Fibroblast of skin of right biceps (primary cell): Measurements from ENCODE around the gene SIMC1.
"Not testable (repeated sequence)": the region's sequence is repeated elsewhere in the genome, so short reads cannot be mapped to it uniquely, and the experiment has no call there.

Experiments used
- DNase-seq: peaks from one replicate; pipeline ENCODE4 v3.0.0-alpha.2; 2013

Gene SIMC1

GRCh38 chr5:176237971-176238644, at the start of gene SIMC1:
Gene SIMC1 (plus strand): TSS chr5:176238424. CDS start chr5:176238509, 85 bp downstream.
- DNase-seq: peak; percentile 14

GRCh38 chr5:176188506-176189193, 49.6 kb upstream of the SIMC1 start:
- no peak for DNase-seq

- no peak for DNase-seq
These were observed 48.4 kb upstream of the SIMC1 start for GRCh38 chr5:176189857-176190256.

GRCh38 chr5:176190886-176191755, 47.1 kb upstream of the SIMC1 start:
- no peak for DNase-seq

GRCh38 chr5:176192094-176192721, 46.0 kb upstream of the SIMC1 start:
- no peak for DNase-seq

GRCh38 chr5:176192722-176193117, 45.5 kb upstream of the SIMC1 start:
- not testable (repeated sequence) for DNase-seq

- not testable (repeated sequence) for DNase-seq
These were observed 44.6 kb upstream of the SIMC1 start for GRCh38 chr5:176193636-176194035.

- not testable (repeated sequence) for DNase-seq
These were observed 43.8 kb upstream of the SIMC1 start for GRCh38 chr5:176194238-176195083.

GRCh38 chr5:176195084-176195413, 43.2 kb upstream of the SIMC1 start:
- DNase-seq: not testable (repeated sequence)

- DNase-seq: not testable (repeated sequence)
These were observed 42.6 kb upstream of the SIMC1 start for GRCh38 chr5:176195487-176196207.

- not testable (repeated sequence) for DNase-seq
These were observed 41.4 kb upstream of the SIMC1 start for GRCh38 chr5:176196781-176197180.

- DNase-seq: not testable (repeated sequence)
These were observed 40.9 kb upstream of the SIMC1 start for GRCh38 chr5:176197234-176197858.

- DNase-seq: not testable (repeated sequence)
These were observed 39.9 kb upstream of the SIMC1 start for GRCh38 chr5:176198299-176198698.

GRCh38 chr5:176198991-176199733, 39.1 kb upstream of the SIMC1 start:
- DNase-seq: not testable (repeated sequence)

- DNase-seq: not testable (repeated sequence)
These were observed 38.3 kb upstream of the SIMC1 start for GRCh38 chr5:176199803-176200399.

GRCh38 chr5:176201811-176202210, 36.4 kb upstream of the SIMC1 start:
- DNase-seq: no peak

GRCh38 chr5:176203086-176203485, 35.1 kb upstream of the SIMC1 start:
- DNase-seq: no peak

GRCh38 chr5:176203535-176203934, 34.7 kb upstream of the SIMC1 start:
- not testable (repeated sequence) for DNase-seq

- not testable (repeated sequence) for DNase-seq
These were observed 23.7 kb upstream of the SIMC1 start for GRCh38 chr5:176214466-176215021.
